GM21825 (cell line): ENCODE measurements around the gene ZNF451.
A peak's percentile ranks its signal among the peaks of the same experiment; 100 is the strongest.
"Not testable (repeated sequence)": the region's sequence is repeated elsewhere in the genome, so short reads cannot be mapped to it uniquely, and the experiment has no call there.

Source experiments
- ATAC-seq: cut with Tn5 transposase; IDR thresholded peaks from one replicate; pipeline ENCODE4 v1.9.1; 2021; ENCODE audit warnings: mild to moderate bottlenecking, moderate library complexity; ENCODE audit not compliant: unreplicated experiment

Gene ZNF451, protein sequence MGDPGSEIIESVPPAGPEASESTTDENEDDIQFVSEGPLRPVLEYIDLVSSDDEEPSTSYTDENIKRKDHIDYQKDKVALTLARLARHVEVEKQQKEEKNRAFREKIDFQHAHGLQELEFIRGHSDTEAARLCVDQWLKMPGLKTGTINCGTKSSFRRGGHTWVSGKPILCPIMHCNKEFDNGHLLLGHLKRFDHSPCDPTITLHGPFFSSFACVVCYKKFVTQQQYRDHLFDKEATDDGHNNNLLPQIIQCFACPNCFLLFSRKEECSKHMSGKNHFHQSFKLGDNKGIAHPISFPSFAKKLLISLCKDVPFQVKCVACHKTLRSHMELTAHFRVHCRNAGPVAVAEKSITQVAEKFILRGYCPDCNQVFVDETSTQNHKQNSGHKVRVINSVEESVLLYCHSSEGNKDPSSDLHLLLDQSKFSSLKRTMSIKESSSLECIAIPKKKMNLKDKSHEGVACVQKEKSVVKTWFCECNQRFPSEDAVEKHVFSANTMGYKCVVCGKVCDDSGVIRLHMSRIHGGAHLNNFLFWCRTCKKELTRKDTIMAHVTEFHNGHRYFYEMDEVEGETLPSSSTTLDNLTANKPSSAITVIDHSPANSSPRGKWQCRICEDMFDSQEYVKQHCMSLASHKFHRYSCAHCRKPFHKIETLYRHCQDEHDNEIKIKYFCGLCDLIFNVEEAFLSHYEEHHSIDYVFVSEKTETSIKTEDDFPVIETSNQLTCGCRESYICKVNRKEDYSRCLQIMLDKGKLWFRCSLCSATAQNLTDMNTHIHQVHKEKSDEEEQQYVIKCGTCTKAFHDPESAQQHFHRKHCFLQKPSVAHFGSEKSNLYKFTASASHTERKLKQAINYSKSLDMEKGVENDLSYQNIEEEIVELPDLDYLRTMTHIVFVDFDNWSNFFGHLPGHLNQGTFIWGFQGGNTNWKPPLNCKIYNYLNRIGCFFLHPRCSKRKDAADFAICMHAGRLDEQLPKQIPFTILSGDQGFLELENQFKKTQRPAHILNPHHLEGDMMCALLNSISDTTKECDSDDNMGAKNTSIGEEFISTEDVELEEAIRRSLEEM

DNA sequence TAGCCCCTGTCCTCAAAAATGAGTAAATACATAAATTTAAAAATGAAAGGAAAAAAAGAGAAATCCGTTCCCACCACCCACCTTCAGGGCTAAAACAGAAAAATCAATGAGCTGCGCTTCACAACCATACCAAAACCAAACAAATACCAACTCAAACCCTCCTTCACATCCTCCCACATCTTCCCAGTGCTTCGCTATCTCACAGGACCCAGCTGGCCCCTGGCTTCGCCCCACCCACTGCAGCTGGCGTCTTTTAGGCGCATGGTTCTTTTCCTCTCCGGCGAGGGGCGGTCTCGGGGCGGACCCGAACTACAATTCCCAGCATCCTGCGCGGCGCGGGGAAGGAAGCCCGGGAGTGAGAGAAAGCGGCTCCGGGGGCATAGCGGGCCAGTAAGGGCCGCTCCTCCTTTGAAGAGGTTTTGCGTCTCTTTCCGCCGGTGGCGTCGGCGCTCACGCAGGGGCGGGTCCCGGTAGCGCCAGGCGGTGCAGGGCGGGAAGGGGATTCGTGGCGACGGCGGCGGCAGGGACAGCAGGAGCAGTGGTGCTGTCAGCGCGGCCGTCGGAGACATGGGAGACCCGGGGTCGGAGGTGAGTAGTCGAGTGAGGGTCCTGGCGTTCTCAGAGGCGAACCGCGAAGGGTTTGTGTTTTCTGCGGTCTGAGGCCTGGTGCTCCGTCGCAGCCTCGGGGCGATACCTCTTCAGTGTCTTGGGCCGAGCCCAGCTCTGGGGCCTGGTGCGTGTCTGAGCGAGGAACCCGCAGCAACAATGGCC lies at the start of gene ZNF451:
ZNF451 (plus strand) TSS at position 502 of the 771 bp plus-strand sequence; CDS start at position 568, 66 bp downstream.
- peak; percentile 93 for ATAC-seq

DNA sequence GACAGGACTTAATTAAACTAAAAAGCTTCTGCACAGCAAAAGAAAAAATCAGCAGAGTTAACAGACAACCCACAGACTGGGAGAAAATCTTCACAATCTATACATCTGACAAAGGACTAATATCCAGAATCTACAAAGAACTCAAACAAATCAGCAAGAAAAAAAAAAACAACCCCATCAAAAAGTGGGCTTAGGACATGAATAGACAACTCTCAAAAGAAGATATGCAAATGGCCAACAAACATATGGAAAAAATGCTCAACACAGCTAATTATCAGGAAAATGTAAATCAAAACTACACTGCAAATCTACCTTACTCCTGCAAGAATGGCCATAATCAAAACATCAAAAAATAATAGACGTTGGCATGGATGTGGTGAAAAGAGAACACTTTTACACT lies 45.9 kb upstream of the ZNF451 start:
- not testable (repeated sequence) for ATAC-seq

DNA sequence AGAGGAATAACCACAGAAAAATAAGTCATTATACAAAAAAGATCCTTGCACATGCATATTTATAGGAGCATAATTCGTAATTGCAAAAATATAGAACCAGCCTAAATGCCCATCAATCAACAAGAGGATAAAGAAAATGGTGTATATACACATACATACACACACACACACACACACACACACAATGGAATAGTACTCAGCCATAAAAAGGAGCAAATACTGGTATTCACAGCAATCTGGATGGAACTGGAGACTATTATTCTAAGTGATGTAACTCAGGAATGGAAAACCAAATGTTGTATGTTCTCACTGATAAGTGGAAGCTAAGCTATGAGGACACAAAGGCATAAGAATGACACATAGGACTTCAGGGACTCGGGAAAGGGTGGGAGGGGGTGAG lies 45.4 kb upstream of the ZNF451 start:
- no peak for ATAC-seq

DNA sequence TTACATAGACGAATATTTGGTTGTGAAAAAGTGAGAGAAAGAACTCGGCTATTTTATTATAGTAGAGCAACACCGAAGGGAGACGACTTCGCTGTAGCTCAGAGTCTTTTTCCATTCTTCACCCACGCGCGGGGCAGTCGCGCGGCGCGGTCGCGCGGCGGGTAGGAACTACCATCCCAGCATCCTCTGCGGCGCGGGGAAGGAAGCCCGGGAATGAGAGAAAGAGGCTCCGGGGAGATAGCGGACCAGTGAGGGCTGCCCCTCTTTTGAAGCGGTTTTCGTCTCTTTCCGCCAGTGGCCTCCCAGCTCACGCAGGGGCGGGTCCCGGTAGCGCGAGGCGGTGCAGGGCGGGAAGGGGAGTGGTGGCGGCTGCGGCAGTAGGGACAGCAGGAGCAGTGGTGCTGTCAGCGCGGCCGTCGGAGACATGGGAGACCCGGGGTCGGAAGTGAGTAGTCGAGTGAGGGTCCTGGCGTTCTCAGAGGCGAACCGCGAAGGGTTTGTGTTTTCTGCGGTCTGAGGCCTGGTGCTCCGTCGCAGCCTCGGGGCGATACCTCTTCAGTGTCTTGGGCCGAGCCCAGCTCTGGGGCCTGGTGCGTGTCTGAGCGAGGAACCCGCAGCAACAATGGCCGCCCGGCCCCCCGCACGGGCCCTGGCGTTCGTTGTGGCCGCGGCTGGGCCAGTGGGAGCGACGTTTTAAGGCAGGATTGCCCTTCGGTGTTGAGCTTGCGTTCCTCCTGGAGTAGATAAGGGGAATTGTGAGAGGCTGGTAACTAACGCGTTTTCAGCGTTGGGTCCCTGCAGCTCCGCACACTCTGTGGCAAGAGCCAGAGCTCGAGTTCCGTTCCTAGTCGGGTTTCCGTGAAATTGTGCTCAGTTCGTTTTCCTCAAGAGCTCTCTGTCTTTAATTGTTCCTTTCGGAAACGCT lies 43.4 kb upstream of the ZNF451 start, which contains the start of gene KIAA1586:
KIAA1586 (plus strand) TSS at position 362 of the 925 bp plus-strand sequence; CDS start at position 425, 63 bp downstream.
- peak; percentile 97 for ATAC-seq

DNA sequence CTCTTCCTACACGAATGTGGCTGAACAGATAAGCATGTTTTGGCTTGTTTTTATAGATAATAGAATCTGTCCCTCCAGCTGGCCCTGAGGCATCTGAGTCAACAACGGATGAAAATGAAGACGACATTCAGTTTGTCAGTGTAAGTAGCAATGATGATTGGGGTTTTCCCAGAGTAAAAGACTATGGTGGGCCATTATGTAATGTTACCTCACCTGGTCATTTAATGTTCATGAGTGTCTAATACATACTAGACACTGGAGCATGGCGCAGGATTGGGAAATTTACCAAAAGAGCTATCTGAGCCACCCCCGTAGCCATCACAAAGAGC lies 42.8 kb upstream of the ZNF451 start:
- ATAC-seq, result peak; percentile 23

DNA sequence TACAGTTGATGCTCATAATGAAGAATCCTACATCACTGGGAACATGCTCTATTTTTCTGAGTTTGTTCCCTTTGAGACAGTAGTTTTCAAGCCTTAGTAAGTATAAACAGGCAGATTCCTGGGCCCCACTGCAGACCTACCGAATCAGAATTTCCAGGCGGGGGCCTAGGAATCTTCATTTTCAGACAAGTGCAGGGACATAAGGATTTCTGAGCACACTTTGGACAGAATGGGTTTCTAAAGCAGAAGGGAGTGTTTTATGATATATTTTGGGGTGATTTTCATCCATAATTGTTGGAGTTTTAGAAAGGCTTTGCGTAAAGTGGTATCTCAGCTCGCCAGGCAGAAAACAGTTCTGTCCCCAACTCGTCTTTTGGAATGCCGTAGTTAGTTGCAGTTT lies 42.1 kb upstream of the ZNF451 start:
- ATAC-seq, result not testable (repeated sequence)

DNA sequence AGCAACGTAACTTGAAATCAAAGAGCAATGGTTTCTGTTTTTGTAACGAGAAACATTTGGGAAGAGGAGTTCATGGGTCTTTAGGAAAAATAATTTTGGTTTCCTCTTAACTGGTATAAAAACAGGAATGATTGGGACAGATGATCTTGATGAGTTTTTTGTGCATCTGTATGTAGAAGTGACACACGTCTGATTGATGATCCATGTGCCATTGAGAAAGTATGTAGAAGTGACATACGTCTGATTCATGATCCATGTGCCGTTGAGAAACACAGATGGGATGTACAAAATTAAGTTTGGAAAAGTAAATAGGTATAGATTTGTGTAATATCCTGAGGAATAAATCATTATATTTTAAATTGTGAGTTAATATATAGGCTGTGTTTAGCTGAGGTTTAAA lies 41.4 kb upstream of the ZNF451 start:
- ATAC-seq, result no peak

DNA sequence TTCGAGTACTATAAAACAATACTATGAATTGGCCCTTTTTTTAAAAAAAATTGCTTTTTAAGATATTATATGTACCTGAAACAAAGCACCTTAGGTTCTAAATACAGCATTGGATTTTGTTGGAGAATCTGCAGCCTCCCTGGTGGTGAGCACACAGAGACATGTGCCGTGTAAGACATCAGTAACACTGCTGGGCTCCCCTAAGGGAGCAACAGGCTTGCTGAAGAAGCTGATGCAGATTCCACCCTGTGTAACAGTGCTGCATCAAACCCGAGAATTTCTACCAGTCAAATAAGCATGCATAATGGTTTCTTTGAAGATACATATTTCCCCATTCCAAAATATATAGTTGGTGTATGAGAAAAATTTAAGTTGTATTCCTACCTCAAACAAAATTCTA lies 26.1 kb upstream of the ZNF451 start:
- no peak for ATAC-seq

DNA sequence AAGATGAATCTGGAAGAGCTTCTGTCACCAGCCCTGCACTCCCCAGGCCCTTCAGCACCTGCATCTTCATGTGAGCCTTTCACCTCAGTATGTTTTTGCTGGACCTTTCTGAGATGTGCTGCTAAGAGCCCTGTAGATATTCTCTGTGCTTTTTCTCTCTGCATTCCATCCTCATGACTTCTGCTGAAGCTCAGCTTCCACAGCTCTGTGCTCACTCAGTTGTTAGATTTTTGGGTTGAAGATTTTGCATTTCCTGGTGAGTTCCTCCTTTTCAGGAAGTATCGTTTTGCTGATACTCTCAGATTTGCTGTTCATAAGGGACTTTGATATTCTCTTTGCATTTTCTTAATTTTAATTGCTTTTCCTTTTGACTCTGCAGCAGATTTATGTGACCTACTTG lies 25.2 kb upstream of the ZNF451 start:
- ATAC-seq, result no peak

DNA sequence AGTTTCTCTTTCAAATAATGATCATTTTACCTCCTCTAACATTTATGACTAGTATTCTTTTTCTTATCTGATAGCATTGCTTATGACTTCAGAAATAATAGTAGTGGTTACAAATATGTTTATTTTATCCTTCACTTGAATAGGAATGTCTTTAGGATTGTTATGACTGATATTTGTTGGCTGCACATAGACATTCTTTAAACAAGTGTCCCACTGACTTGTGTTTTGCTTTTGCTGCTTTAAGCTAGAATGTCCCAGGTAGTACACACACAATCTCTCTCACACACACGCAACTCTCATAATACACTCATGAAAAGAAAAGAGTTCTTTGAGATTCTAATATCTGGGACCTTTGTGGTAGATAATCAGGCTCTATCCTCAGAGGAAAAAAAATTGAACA lies 21.9 kb upstream of the ZNF451 start:
- ATAC-seq, result no peak

DNA sequence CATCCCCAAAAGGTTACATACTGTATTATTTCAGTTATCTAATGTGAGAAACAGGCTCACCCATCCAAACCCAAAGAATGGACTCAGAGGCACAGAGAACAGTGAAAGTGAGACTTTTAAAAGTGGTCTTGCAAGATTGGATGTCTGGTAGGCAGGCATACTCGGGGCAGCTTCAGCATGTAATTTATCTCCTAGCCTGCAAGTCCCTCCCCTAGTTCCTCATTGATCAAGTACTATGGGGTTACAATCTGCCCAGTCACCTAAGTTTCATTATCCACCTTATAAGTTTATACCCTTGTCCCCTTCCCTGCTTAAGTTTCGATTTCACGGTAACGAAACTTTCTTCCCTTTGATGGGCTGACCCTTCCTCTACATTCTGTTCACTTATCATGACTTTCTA lies 20.8 kb upstream of the ZNF451 start:
- ATAC-seq, result no peak

DNA sequence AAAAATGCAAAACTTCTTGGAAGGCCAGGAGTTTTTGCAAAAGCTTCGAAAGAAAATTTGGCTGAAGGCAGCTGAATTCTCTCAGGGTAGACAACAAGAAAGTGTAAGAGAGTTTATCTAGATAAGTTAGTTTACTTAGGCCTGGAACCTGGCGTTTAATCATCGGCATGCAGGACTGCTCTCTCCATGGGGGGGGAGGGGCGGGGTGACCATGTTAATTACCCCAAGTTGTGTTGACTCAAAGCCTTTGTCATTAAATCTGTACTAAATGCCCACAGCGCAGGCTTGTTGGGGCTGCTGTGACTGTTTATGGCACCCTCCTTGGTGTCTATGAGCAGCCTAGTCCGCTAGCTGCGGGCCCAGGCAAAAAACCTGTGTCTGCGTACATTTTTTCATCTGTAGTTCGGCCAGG lies 20.1 kb upstream of the ZNF451 start:
- no peak for ATAC-seq

DNA sequence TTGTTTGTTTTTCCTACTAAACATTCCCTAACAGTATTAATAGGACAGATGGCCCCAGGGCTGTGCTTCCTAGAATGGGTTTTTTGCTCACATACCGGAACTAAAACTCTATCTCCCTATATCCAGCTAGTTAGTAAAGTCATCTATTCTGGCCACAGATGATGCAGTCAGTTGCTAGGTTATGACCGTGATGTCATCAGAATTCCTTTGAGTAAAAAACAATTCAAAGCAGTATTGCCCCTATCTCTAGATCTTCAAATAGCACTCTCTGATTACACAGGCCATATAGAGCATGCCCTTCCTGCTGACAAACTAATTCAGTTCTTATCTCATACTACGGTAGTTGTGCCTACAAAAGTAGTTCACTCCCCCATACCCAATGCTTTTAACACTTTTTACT lies 17.9 kb upstream of the ZNF451 start:
- ATAC-seq, result no peak

DNA sequence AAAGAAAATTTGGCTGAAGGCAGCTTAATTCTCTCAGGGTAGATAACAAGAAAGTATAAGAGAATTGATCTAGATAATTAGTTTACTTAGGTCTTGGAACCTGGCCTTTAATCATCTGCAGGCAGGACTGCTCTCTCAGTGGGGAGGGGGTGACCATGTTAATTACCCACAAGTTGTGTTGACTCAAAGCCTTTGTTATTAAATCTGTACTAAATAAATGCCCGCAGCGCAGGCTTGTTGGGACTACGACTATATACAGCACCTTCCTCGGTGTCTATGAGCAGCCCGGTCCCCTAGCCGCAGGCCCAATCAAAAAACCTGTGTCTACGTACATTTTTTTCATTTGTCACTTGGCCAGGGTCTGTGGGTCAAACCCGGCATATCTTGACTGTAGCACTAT lies 15.6 kb upstream of the ZNF451 start:
- ATAC-seq, result no peak

DNA sequence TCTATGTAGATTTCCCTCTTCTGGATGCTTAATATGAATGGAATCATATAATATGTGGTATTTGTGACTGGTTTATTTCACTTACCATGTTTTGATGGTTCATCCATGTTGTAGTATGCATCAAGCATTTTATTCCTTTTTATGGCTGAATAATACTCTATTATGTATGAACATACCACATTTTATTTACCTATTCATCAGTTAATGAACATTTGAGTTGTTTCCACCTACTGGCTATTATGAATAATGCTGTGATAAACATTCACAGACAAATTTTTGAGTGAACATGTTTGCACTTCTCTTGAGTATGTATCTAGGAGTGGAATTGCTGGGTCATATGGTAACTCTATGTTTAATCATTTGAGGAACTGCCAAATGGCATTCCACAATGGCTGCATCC lies 14.9 kb upstream of the ZNF451 start:
- ATAC-seq, result no peak

DNA sequence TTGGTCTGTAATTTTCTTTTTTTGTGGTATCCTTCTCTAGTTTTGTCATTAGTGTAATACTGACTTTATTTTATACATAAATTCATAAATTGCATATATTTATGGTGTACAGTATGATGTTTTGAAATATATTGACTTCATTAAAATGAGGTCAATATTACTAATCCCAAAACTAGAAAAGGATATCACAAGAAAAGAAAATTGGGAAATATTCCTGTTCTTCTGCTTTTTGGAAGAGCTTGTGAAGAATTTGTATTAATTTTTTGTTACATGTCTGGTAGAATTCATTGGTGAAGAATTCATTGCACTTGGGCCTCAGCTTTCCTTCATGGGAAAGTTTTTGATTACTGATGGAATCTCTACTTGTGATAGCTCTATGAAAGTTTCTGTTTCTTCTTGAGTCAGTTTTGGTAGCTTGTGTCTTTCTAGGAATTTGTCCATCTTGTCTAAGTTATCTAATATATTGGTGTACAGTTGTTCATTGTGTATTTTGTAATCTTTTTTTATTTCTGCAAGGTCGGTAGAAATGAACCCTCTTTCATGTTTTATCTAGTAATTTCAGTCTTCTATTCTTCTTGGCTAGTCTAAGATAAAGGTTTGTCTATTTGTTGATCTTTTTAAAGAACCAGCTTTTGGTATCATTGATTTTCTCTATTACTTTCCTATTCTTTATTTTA lies 11.3 kb upstream of the ZNF451 start:
- no peak for ATAC-seq

DNA sequence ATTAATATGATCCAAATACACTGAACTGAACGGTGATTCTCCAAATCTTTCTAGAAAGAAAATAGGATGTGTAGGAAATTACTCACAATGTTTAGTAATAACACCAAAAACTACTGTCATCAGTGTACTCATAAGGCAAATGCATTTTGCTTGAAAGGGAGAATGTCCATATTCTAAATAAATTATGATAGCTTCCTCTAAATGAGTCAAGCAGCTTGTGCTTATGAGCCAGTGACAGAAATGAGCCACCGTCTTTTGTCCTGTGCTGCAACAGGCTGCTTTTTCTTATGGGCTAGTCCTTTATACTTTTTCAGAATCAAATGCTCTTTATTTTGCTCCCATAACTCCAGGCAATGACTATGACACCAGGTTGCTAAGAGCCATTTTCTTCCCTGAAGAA lies 4.5 kb upstream of the ZNF451 start:
- no peak for ATAC-seq

DNA sequence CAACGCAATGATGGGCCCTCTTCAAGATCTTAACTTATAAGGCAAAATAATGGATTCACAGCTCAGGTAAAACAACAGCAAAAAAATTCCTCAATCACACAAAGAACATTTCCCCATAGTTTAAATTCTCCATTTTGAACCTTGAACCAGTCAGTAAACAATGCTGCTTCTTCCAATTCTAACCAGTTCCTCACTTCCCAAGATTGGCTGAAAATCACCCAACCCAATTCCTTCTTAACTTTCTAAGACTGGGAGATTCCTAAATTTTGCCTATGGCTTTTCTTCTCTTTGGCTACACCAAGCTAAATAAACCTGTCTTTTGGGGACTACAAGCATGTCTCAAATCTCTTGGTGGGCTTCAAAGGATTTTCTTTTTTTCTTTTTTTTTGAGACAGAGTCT lies 3.1 kb upstream of the ZNF451 start:
- ATAC-seq, result no peak

DNA sequence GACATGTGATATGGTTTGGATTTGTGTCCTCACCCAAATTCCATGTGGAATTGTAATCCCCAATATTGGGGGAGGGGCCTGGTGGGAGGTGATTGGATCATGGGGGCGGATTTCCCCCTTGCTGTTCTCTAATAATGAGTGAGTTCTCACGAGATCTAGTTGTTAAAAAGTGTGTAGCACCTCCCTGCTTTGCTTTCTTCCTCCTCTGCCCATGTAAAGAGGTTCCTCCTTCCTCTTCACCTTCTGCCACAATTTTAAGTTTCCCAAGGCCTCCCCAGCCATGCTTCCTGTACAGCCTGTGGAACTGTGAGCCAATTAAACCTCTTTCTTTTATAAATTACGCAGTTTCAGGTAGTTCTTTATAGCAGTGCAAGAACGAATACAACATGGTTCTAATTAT lies 2.1 kb upstream of the ZNF451 start:
- ATAC-seq, result no peak
